OCI-LY7 (cell line): ENCODE data around the gene KRTAP5-7. TPM values are rescaled to one million over a fixed set of nuclear protein-coding genes. Genes with fewer than 3 reads are reported as not detected.

Experiments used
- BruUV-seq: library from RNA; stranded (reverse); fragments of 400-500 nt; replicated peaks from 2 replicates; lab custom pipeline; 2021; lab: Mats Ljungman, UMichigan
- CTCF ChIA-PET: fragments of 300-600 bp; sonication (Branson Sonifier 250); formaldehyde crosslinking; loops from one replicate; lab custom pipeline; 2022; ENCODE audit warnings: antibody characterized with exemption; ENCODE audit not compliant: unreplicated experiment; lab: Charles Lee
- POLR2A ChIA-PET: fragments of 300-600 bp; sonication (Branson Sonifier 250); formaldehyde crosslinking; loops from one replicate; lab custom pipeline; 2022; ENCODE audit warnings: antibody characterized with exemption; lab: Charles Lee
- DNase-seq: peaks from one replicate; pipeline ENCODE4 v3.0.0-alpha.2; 2015; ENCODE audit warnings: low spot score
- H2AFZ ChIP-seq: fragments of 200-600 bp; sonication (generic), shearing (Covaris generic); 2 replicates; pipeline ENCODE4 v1.6.1; 2014; ENCODE audit warnings: mild to moderate bottlenecking, antibody characterized with exemption, low read length, moderate library complexity
- H3K27ac ChIP-seq: fragments of 200-600 bp; sonication (generic); 2 replicates; pipeline ENCODE4 v1.5.1; 2014; ENCODE audit warnings: mixed run types, low read depth, mild to moderate bottlenecking, moderate library complexity, low read length, inconsistent platforms; ENCODE audit not compliant: poor library complexity, severe bottlenecking
- H3K36me3 ChIP-seq: fragments of 200-600 bp; sonication (generic); 2 replicates; pipeline ENCODE4 v1.6.1; 2014; ENCODE audit warnings: mild to moderate bottlenecking, antibody characterized with exemption, low read length, moderate library complexity, mixed read lengths; ENCODE audit not compliant: insufficient read depth
- H3K4me1 ChIP-seq: fragments of 200-600 bp; sonication (generic); 2 replicates; pipeline ENCODE4 v1.5.1; 2014; ENCODE audit warnings: mild to moderate bottlenecking, low read length; ENCODE audit not compliant: insufficient read depth, poor library complexity, severe bottlenecking
- H3K4me2 ChIP-seq: fragments of 200-600 bp; sonication (generic); 2 replicates; pipeline ENCODE4 v1.6.1; 2014; ENCODE audit warnings: mild to moderate bottlenecking, low read length
- H3K4me3 ChIP-seq: fragments of 200-600 bp; sonication (generic); 2 replicates; pipeline ENCODE4 v1.5.1; 2014; ENCODE audit warnings: mild to moderate bottlenecking, low read depth, low read length; ENCODE audit not compliant: poor library complexity, severe bottlenecking
- H3K79me2 ChIP-seq: fragments of 200-600 bp; sonication (generic); 2 replicates; pipeline ENCODE4 v1.6.1; 2016; ENCODE audit warnings: low read depth, mild to moderate bottlenecking, low read length, moderate library complexity, mixed read lengths; ENCODE audit not compliant: insufficient read depth
- H3K9me2 ChIP-seq: fragments of 200-600 bp; sonication (generic); 2 replicates; pipeline ENCODE4 v1.6.1; 2016; ENCODE audit warnings: mild to moderate bottlenecking, low read length, mixed read lengths; ENCODE audit not compliant: insufficient read depth
- H3K9me3 ChIP-seq: fragments of 200-600 bp; sonication (generic); 2 replicates; pipeline ENCODE4 v1.6.1; 2014; ENCODE audit warnings: mild to moderate bottlenecking, mixed run types, low read length, mixed read lengths
- H4K20me1 ChIP-seq: fragments of 200-600 bp; sonication (generic); 2 replicates; pipeline ENCODE4 v1.6.1; 2014; ENCODE audit warnings: mild to moderate bottlenecking, antibody characterized with exemption, low read length, moderate library complexity, mixed read lengths; ENCODE audit not compliant: insufficient read depth
- EZH2phosphoT487 ChIP-seq: fragments of 200-600 bp; sonication (generic); IDR thresholded peaks from 2 replicates; pipeline ENCODE4 v1.6.1; 2018; ENCODE audit warnings: low read depth, borderline replicate concordance, mild to moderate bottlenecking, mixed run types, antibody characterized with exemption, low read length, moderate library complexity, mixed read lengths
- intact Hi-C: fragments of 100-400 bp; cut with micrococcal nuclease; formaldehyde crosslinking; loops from one replicate; pipeline ENCODE4 v1.10.0; 2022; ENCODE audit not compliant: unreplicated experiment
- total RNA-seq, 2 experiments: library from RNA; depleted of rRNA in 1 of 2; stranded (reverse); fragments of >200 nt in 1 of 2; shearing (Covaris generic) in 1 of 2; gene quantifications; 2 replicates each; pipeline ENCODE4 v1.2.3, GENCODE V29; 2014 to 2022
- TF ChIP-seq, protein P1 (sequence below): fragments of 200-600 bp; sonication (generic); conservative IDR thresholded peaks from 2 replicates; pipeline ENCODE4 v1.5.1; 2014; ENCODE audit warnings: mild to moderate bottlenecking, antibody characterized with exemption, low read length, moderate library complexity, mixed read lengths

Gene KRTAP5-7
- total RNA-seq, 2 experiments from 2014 or later, result not detected

DNA sequence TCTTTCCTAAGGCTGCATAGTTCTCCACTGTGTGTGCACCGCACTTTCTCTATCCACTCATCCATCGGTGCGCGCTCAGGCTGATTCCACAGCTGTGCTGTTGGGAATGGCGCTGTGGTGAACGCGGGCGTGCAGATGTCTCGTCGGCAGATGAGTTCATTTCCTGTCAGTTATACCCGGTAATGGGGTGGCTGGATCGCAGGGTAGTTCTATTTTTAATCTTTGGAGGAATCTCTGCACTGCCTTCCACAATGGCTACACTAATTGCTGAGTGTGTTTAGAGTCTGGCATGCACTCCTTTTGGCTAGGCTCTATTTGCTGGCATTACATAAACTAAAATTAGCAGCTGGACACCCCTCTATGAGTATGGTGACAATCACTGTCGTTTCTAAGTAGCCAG lies 27.9 kb upstream of the KRTAP5-7 start:
- Histone ChIP-seq H3K27ac (no peak overlapping the region), H3K9me3 (no peaks in the 10 kb centered on the region), H3K4me1 (no peaks in the 10 kb centered on the region), H3K4me2 (no peak overlapping the region), H4K20me1 (no peaks in the 10 kb centered on the region), H3K79me2 (no peaks in the 10 kb centered on the region), H3K4me3 (no peak overlapping the region), H3K9me2 (no peaks in the 10 kb centered on the region), H2AFZ (no peak overlapping the region), H3K36me3 (peaks cover 33% of the 10 kb centered on the region)
- ChIA-PET POLR2A (no interaction called here), CTCF (no interaction called here)
- no peak for TF ChIP-seq EZH2phosphoT487
- TF ChIP-seq, protein P1, sequence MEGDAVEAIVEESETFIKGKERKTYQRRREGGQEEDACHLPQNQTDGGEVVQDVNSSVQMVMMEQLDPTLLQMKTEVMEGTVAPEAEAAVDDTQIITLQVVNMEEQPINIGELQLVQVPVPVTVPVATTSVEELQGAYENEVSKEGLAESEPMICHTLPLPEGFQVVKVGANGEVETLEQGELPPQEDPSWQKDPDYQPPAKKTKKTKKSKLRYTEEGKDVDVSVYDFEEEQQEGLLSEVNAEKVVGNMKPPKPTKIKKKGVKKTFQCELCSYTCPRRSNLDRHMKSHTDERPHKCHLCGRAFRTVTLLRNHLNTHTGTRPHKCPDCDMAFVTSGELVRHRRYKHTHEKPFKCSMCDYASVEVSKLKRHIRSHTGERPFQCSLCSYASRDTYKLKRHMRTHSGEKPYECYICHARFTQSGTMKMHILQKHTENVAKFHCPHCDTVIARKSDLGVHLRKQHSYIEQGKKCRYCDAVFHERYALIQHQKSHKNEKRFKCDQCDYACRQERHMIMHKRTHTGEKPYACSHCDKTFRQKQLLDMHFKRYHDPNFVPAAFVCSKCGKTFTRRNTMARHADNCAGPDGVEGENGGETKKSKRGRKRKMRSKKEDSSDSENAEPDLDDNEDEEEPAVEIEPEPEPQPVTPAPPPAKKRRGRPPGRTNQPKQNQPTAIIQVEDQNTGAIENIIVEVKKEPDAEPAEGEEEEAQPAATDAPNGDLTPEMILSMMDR, result no peak
- BruUV-seq, result no TSS peak
- DNase-seq, result no peak
- intact Hi-C loops, result no loop called here

DNA sequence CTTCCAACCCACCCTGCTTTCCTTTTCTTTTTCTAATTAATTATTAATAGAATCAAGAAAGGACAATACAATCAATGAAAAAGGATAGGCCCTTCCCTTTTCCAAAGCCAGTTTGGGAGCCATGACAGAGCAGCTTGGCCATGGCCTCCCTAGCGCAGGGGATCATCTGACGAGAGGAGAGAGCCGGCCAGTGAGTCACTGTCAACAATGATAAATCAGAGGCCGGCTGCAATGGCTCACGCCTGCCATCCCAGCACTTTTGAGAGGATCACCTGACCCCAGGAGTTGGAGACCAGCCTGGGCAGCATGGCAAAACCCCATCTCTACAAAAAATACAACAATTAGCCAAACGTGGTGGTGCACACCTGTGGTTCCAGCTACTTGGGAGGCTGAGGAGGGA lies 27.5 kb upstream of the KRTAP5-7 start:
- DNase-seq, result no peak
- Histone ChIP-seq H3K9me2 (no peaks in the 10 kb centered on the region), H3K36me3 (peaks cover 33% of the 10 kb centered on the region), H3K79me2 (no peaks in the 10 kb centered on the region), H3K4me3 (no peak overlapping the region), H3K9me3 (no peaks in the 10 kb centered on the region), H2AFZ (no peak overlapping the region), H4K20me1 (no peaks in the 10 kb centered on the region), H3K27ac (no peak overlapping the region), H3K4me2 (no peak overlapping the region), H3K4me1 (no peaks in the 10 kb centered on the region)
- intact Hi-C loops, result no loop called here
- POLR2A ChIA-PET, result no interaction called here
- no TSS peak for BruUV-seq
- TF ChIP-seq, protein P1, result no peak
- TF ChIP-seq EZH2phosphoT487, result no peak
- CTCF ChIA-PET, result no interaction called here

DNA sequence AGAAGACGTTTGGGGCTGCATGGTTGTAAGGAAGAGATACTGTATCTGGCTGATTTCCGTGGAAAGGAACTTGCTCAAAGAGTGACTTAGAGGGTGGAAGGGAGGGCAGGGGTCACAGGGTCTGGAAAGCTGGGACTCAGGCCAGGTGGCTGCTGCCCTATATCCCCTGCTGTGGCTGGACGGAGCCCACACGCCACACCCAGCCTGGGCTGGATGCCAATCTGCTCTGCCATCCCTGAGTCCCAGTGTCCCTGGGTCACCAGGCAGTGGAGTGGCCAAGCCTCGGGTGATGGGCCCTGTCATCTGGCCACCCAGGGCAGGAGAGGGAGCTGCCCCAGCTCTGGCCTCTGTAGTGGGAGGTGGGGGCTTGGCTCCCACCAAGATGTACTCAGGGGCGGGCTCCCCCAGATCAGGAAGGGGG lies 26.5 kb upstream of the KRTAP5-7 start:
- Histone ChIP-seq H3K4me1 (no peaks in the 10 kb centered on the region), H3K36me3 (peaks cover 25% of the 10 kb centered on the region), H3K79me2 (no peaks in the 10 kb centered on the region), H2AFZ (no peak overlapping the region), H3K27ac (no peak overlapping the region), H3K4me2 (no peak overlapping the region), H3K4me3 (no peak overlapping the region), H4K20me1 (no peaks in the 10 kb centered on the region), H3K9me2 (no peaks in the 10 kb centered on the region), H3K9me3 (no peaks in the 10 kb centered on the region)
- CTCF ChIA-PET, result interaction anchor here (0.5 to 0.8 kb wide), 2 partner anchors 63 to 586 kb away, joined by 3 to 5 read pairs; no protein-coding TSS in a partner anchor
- no peak for DNase-seq
- POLR2A ChIA-PET, result no interaction called here
- TF ChIP-seq, protein P1, result no peak
- TF ChIP-seq EZH2phosphoT487, result no peak
- intact Hi-C loops, result no loop called here
- no TSS peak for BruUV-seq
